Body of pancreas (tissue), 4 donors: ENCODE results near the gene AQP6. TPM values are rescaled to one million over a fixed set of nuclear protein-coding genes. Genes with fewer than 3 reads are reported as not detected.

Experiments used
- ATAC-seq: fragments of 150-250 bp; one replicate; pipeline ENCODE4 v1.9.1; 2016
- DNase-seq, 4 donors: peaks; one replicate each; pipeline ENCODE4 v3.0.0-alpha.2; 2019
- H3K27ac ChIP-seq, 4 donors: fragments of 200-600 bp; sonication (generic); 1 replicate in 3 of 4; 2 replicates in 1 of 4; pipeline versions ENCODE4 v1.5.1 to v1.6.1; 2016 to 2019; ENCODE audit warnings: mild to moderate bottlenecking in 1 of 4, mixed read lengths in 1 of 4, moderate library complexity in 1 of 4
- H3K27me3 ChIP-seq, 2 donors: fragments of 200-600 bp; sonication (generic); one replicate each; pipeline ENCODE4 v1.6.0; 2016; ENCODE audit warnings: mild to moderate bottlenecking in 1 of 2
- H3K36me3 ChIP-seq, 2 donors: fragments of 200-600 bp; sonication (generic); replicated peaks in 1 of 2; 2 replicates each; pipeline ENCODE4 v1.5.1; 2016; ENCODE audit warnings: low read depth in 2 of 2; ENCODE audit not compliant: insufficient read depth in 1 of 2
- H3K4me1 ChIP-seq: fragments of 200-600 bp; sonication (generic); one replicate; pipeline ENCODE4 v1.6.0; 2016
- H3K4me3 ChIP-seq, 2 donors: fragments of 200-600 bp; sonication (generic); 1 replicate in 1 of 2; 2 replicates in 1 of 2; pipeline ENCODE4 v1.5.1; 2016 to 2019
- H3K9me3 ChIP-seq, 3 donors: fragments of 200-600 bp; sonication (generic); 1 replicate in 2 of 3; 2 replicates in 1 of 3; pipeline ENCODE4 v1.5.1; 2016
- POLR2A ChIP-seq, 3 donors: fragments of 450-650 bp; IDR thresholded peaks; one replicate each; pipeline ENCODE4 v1.6.1; 2016; ENCODE audit warnings: antibody characterized with exemption in 3 of 3, mild to moderate bottlenecking in 2 of 3
- WGBS, 2 donors: methylation state at CpG; one replicate each; pipeline ENCODE4 v1.1.5; 2017; 5-methylcytosine and 5-hydroxymethylcytosine counted together
- intact Hi-C: fragments of 100-400 bp; cut with DNase I; formaldehyde crosslinking; loops from one replicate; pipeline ENCODE4 v1.15.1; 2023
- total RNA-seq, 2 donors: library from RNA; depleted of rRNA; stranded (reverse); fragments of >200 nt; gene quantifications; one replicate each; pipeline ENCODE4 v1.1.0, GENCODE V29; 2016
- TF ChIP-seq, protein P1 (sequence below), 7 experiments: fragments of 450-650 bp in 4 of 7; fragments of 200-600 bp in 3 of 7; sonication (generic) in 3 of 7; IDR thresholded peaks; one replicate each; pipeline ENCODE4 v1.5.1; 2016 to 2019; ENCODE audit warnings: antibody characterized with exemption in 7 of 7

Gene AQP6
- total RNA-seq, 2 donors from 2014 or later: not detected

- Histone ChIP-seq H3K4me1 (peaks cover 5% of the 10 kb centered on the region), H3K9me3 (no peaks in the 10 kb centered on the region), H3K27ac (no peak overlapping the region), H3K36me3 (no peaks in the 10 kb centered on the region), H3K27me3 (no peaks in the 10 kb centered on the region), H3K4me3 (no peak overlapping the region)
- intact Hi-C loops: no loop called here
- ATAC-seq: no peak
- DNase-seq: no peak
- WGBS, 2 donors: 66 to 80% methylated on average over 2 of the region's 2 CpGs
- TF ChIP-seq, protein P1, sequence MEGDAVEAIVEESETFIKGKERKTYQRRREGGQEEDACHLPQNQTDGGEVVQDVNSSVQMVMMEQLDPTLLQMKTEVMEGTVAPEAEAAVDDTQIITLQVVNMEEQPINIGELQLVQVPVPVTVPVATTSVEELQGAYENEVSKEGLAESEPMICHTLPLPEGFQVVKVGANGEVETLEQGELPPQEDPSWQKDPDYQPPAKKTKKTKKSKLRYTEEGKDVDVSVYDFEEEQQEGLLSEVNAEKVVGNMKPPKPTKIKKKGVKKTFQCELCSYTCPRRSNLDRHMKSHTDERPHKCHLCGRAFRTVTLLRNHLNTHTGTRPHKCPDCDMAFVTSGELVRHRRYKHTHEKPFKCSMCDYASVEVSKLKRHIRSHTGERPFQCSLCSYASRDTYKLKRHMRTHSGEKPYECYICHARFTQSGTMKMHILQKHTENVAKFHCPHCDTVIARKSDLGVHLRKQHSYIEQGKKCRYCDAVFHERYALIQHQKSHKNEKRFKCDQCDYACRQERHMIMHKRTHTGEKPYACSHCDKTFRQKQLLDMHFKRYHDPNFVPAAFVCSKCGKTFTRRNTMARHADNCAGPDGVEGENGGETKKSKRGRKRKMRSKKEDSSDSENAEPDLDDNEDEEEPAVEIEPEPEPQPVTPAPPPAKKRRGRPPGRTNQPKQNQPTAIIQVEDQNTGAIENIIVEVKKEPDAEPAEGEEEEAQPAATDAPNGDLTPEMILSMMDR (IDR thresholded peaks at IDR 0.05): no peak
- TF ChIP-seq POLR2A (IDR thresholded peaks at IDR 0.05): no peak
Observed at GRCh38 chr12:49976557-49976956, 3.8 kb downstream of the AQP6 start.

DNA sequence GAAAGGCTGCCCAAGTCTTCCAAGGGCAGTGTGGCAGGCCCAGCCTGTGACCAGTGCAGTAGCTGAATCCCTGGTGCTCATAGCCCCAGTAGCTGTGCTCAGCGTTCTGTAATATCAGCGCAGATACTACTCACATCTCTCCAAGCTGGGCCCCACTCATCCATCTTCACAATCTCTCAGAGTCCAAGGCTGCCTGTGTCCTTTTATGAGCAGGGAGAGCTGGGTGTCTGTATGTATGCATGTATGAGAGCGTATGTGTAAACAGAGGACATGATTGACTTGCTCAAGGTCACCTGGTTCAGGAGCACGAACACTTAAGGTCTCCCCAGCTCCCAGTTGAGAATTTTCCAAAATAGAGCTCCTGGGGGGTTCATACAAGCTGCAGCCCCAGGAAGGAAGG is 5.4 kb downstream of the AQP6 start:
- Histone ChIP-seq H3K27ac (no peak overlapping the region), H3K27me3 (no peaks in the 10 kb centered on the region), H3K9me3 (no peaks in the 10 kb centered on the region), H3K36me3 (no peaks in the 10 kb centered on the region), H3K4me3 (no peak overlapping the region), H3K4me1 (peaks cover 5% of the 10 kb centered on the region)
- no peak for TF ChIP-seq POLR2A (IDR thresholded peaks at IDR 0.05)
- TF ChIP-seq, protein P1 (IDR thresholded peaks at IDR 0.05): no peak
- no peak for ATAC-seq
- intact Hi-C loops: no loop called here
- 45 to 49% methylated on average over 4 of the region's 4 CpGs for WGBS, 2 donors
- no peak for DNase-seq

DNA sequence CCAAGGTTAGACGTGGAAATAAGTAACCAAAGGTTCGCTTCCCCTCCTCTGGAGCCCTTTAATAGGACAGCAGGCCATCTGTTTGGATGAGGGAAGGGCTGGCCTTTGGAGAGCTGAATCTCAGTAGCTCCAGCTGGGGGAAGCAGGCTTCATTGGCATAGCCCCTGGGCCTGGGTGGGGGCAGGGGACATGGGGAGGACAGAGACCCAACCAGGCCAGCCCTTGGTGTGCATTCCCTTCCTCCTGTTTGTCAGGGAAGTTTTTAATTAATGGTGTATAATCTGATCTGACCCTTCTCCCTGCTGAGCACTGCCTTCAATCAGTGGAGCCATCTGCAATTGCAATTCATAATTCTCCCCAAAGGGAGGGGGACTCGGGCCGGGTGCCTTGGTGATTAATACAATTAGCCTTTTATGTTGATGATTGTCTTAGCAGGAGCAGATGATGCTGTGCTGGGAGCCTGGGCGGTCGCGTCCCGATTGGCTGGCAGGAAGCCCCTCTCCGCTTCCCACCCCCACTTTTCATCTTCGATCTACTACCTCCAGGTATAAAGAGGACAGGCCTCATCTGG is 6.4 kb downstream of the AQP6 start:
- intact Hi-C loops: no loop called here
- Histone ChIP-seq H3K27me3 (no peaks in the 10 kb centered on the region), H3K9me3 (no peaks in the 10 kb centered on the region), H3K4me3 (no peak overlapping the region), H3K27ac (no peak overlapping the region), H3K36me3 (no peaks in the 10 kb centered on the region), H3K4me1 (peaks cover 5% of the 10 kb centered on the region)
- 76 to 83% methylated on average over 10 of the region's 10 CpGs for WGBS, 2 donors
- no peak for DNase-seq
- ATAC-seq: no peak
- TF ChIP-seq POLR2A (IDR thresholded peaks at IDR 0.05): no peak
- TF ChIP-seq, protein P1 (IDR thresholded peaks at IDR 0.05): no peak

- 74 to 75% methylated on average over 3 of the region's 3 CpGs for WGBS, 2 donors
- intact Hi-C loops: no loop called here
- Histone ChIP-seq H3K27me3 (no peaks in the 10 kb centered on the region), H3K27ac (no peak overlapping the region), H3K9me3 (no peaks in the 10 kb centered on the region), H3K4me1 (peaks cover 5% of the 10 kb centered on the region), H3K36me3 (no peaks in the 10 kb centered on the region), H3K4me3 (no peak overlapping the region)
- DNase-seq (no peak), ATAC-seq (no peak)
- TF ChIP-seq, protein P1 (IDR thresholded peaks at IDR 0.05): no peak
- no peak for TF ChIP-seq POLR2A (IDR thresholded peaks at IDR 0.05)
Observed at GRCh38 chr12:49979791-49980190, 7.0 kb downstream of the AQP6 start.
